Mesothelial cell of epicardium (in vitro differentiated cells): ENCODE results near the gene RANBP10. TPM values are rescaled to one million over a fixed set of nuclear protein-coding genes. Genes with fewer than 3 reads are reported as not detected.

Source experiments
- DNase-seq, 2 experiments: peaks; one replicate each; pipeline ENCODE4 v3.0.0; 2021; ENCODE audit warnings: low spot score in 2 of 2; ENCODE audit not compliant: unreplicated experiment in 2 of 2
- H3K27ac Mint-ChIP-seq: 2 replicates; pipeline ENCODE4 v1.8.0; 2021; ENCODE audit warnings: mixed read lengths
- H3K27me3 Mint-ChIP-seq: 2 replicates; pipeline ENCODE4 v1.8.0; 2021; ENCODE audit warnings: low read depth, mixed read lengths
- H3K36me3 Mint-ChIP-seq: 2 replicates; pipeline ENCODE4 v1.8.0; 2021; ENCODE audit warnings: mixed read lengths
- H3K4me1 Mint-ChIP-seq: 2 replicates; pipeline ENCODE4 v1.8.0; 2021; ENCODE audit warnings: mixed read lengths
- H3K4me3 Mint-ChIP-seq: 2 replicates; pipeline ENCODE4 v1.8.0; 2021; ENCODE audit warnings: mild to moderate bottlenecking, moderate library complexity, mixed read lengths
- H3K9me3 Mint-ChIP-seq: 2 replicates; pipeline ENCODE4 v1.8.0; 2021; ENCODE audit warnings: mixed read lengths
- CTCF ChIP-seq: fragments of 200-600 bp; sonication (generic); IDR thresholded peaks from one replicate; pipeline ENCODE4 v1.5.0; 2021; ENCODE audit warnings: antibody characterized with exemption; ENCODE audit not compliant: unreplicated experiment
- total RNA-seq: library from RNA; stranded (reverse); gene quantifications from 3 replicates; pipeline ENCODE4 v1.2.1, GENCODE V29; 2021

Gene RANBP10
- total RNA-seq, 1 donor from 2014 or later: 24.0 TPM

GRCh38 chr16:67783353-67783725 lies 23.0 kb downstream of the RANBP10 start:
- H3K4me1 Mint-ChIP-seq: no peaks in the 10 kb centered on the region
- peaks cover 10% of the 10 kb centered on the region for H3K36me3 Mint-ChIP-seq
- H3K9me3 Mint-ChIP-seq: no peaks in the 10 kb centered on the region
- H3K27me3 Mint-ChIP-seq: no peaks in the 10 kb centered on the region
- H3K27ac Mint-ChIP-seq: no peak overlapping the region
- DNase-seq: no peak
- no peak for TF ChIP-seq CTCF
- no peak overlapping the region for H3K4me3 Mint-ChIP-seq

- H3K9me3 Mint-ChIP-seq: no peaks in the 10 kb centered on the region
- no peaks in the 10 kb centered on the region for H3K27me3 Mint-ChIP-seq
- peaks cover 10% of the 10 kb centered on the region for H3K36me3 Mint-ChIP-seq
- no peak for TF ChIP-seq CTCF
- no peak overlapping the region for H3K27ac Mint-ChIP-seq
- H3K4me3 Mint-ChIP-seq: no peak overlapping the region
- H3K4me1 Mint-ChIP-seq: no peaks in the 10 kb centered on the region
- DNase-seq: no peak
Observed at GRCh38 chr16:67782567-67783352, 23.6 kb downstream of the RANBP10 start.

- Mint-ChIP-seq H3K27ac (no peak overlapping the region), H3K36me3 (peaks cover 6% of the 10 kb centered on the region), H3K9me3 (no peaks in the 10 kb centered on the region), H3K4me3 (no peak overlapping the region), H3K4me1 (no peaks in the 10 kb centered on the region), H3K27me3 (no peaks in the 10 kb centered on the region)
- TF ChIP-seq CTCF: no peak
- no peak for DNase-seq
Observed at GRCh38 chr16:67781565-67781921, 24.8 kb downstream of the RANBP10 start.

GRCh38 chr16:67780847-67781564 lies 25.4 kb downstream of the RANBP10 start:
- no peak for DNase-seq
- H3K27me3 Mint-ChIP-seq: no peaks in the 10 kb centered on the region
- no peaks in the 10 kb centered on the region for H3K4me1 Mint-ChIP-seq
- peaks cover 6% of the 10 kb centered on the region for H3K36me3 Mint-ChIP-seq
- H3K27ac Mint-ChIP-seq: no peak overlapping the region
- no peak overlapping the region for H3K4me3 Mint-ChIP-seq
- TF ChIP-seq CTCF: no peak
- H3K9me3 Mint-ChIP-seq: no peaks in the 10 kb centered on the region

- Mint-ChIP-seq H3K9me3 (no peaks in the 10 kb centered on the region), H3K4me3 (no peak overlapping the region), H3K27me3 (no peaks in the 10 kb centered on the region), H3K27ac (no peak overlapping the region), H3K4me1 (no peaks in the 10 kb centered on the region), H3K36me3 (peaks cover 13% of the 10 kb centered on the region)
- no peak for TF ChIP-seq CTCF
- no peak for DNase-seq
Observed at GRCh38 chr16:67779256-67780014, 26.9 kb downstream of the RANBP10 start.
